ENCODE measurements around the gene ZNF776. TPM values are rescaled to one million over a fixed set of nuclear protein-coding genes. Genes with fewer than 3 reads are reported as not detected.
"Not testable (repeated sequence)": the region's sequence is repeated elsewhere in the genome, so short reads cannot be mapped to it uniquely, and the experiment has no call there.

The ZNF776 gene
- total RNA-seq, 1 experiment from 2014 or later: 6.6 TPM

DNA sequence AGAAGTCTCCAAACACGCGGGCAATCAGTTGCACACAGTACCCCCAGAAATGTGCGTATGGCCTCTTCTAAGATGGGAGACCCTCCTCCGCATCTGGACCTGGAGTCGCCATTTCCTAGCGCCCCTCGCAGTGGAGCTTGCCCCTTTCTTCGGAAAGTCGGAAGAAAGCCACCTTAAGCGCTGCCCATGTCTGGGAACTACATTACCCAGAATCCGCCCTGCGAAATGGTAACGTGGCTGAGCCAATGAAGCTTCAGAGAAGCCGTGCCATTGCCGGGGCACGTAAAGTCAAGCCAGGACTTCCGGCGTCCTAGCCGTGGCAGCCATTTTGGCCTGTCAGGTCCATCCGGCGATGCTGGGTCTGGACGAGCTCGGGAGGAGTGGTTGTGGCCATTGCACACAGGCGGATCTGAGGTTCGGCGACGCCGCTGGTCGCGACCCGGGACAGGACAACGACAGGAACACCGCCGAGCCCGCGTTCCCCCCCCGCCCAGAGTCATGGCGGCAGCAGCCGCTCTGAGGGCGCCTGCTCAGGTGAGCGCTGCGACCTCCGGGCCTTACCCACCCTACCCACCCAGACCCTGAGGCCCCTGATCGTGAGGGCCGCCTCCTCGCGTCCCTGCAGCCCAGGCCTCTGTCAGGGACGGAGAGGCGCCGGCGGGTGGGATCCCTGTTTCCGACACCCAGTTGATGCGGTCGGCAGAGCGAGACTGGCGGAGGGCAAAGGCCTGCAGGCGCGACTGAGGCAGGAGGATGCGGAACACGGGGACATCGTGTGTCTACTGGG, 22.9 kb downstream of the ZNF776 start, which contains the start of gene ZNF586:
Gene ZNF586, plus strand, starts transcription at position 332 of the 787 bp plus-strand sequence. Its CDS starts 167 bp downstream, at position 499.
- DNase-seq (ENCODE audit: low read depth, low spot score): peak; percentile 92
- in situ Hi-C loops (cut with HindIII; ENCODE audit: low pct_unique_long_range_greater_than_20kb, low sequenced_read_pairs): no loop called here

DNA sequence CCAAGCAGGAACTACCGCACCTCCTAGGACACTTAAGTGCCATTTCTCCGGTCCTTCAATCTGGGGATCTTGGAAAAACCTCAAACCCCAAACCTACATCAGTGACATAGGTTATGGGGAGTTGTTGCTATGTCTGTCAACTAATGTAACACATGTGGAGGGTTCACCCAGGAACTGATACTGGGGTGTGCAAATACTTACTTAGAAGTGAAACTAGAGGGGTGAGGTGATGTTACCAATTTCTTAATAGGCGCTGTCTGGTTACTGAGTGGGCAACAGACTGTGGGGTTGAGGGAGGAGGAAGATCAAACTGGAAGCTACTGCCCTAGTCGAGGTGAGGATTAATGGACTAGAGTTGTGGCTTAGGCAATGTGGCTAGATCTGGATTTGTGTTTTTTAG, 24.8 kb downstream of the ZNF776 start:
- in situ Hi-C loops (cut with HindIII; ENCODE audit: low pct_unique_long_range_greater_than_20kb, low sequenced_read_pairs): no loop called here

DNA sequence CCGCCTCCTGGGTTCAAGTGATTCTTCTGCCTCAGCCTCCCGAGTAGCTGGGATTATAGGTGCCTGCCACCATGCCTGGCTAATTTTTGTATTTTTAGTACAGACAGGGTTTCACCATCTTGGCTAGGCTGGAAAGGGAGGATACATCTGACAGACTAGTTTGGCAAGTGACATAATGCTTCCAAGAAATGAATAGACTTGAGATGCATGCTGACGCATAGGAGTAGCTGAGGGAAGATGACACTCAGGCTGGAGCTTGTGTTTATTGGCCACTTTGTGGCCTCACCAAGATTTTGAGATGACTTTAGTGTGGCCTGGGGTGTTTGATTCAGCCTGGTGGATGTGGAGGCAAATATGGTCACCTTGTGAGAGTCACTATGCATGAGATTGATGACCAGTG, 26.9 kb downstream of the ZNF776 start:
- DNase-seq (ENCODE audit: low read depth, low spot score): no peak
- in situ Hi-C loops (cut with HindIII; ENCODE audit: low pct_unique_long_range_greater_than_20kb, low sequenced_read_pairs): no loop called here

More for the DNA sequence above, 24.8 kb downstream of the ZNF776 start:
- DNase-seq (ENCODE audit: low read depth, low spot score): no peak

DNA sequence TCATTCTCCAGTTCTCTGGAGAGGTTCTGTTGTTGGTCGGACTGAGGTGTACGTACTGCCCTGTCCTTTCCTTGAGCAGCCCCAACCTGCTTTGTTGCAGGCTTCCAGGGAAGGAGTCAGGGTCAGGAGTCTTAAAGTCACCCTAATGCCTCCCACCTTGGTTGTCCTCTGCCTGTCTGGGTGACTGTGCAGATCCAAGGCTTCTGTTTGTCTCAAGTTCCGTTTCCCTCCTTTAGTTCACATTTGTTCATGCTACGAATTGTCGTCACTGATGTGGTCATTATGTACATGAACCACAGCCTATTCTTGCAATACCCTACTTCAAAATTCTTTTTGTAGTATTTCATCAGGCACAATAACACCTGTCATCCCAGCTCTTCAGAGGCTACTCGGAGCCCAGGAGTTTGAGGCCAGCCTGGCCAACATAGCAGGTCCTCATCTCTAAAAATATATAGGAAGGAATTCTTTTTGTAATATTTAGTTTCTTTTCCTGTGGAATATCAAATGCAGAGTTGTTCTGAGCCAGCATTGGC, 30.2 kb downstream of the ZNF776 start:
- in situ Hi-C loops (cut with HindIII; ENCODE audit: low pct_unique_long_range_greater_than_20kb, low sequenced_read_pairs): no loop called here
- no peak for DNase-seq (ENCODE audit: low read depth, low spot score)

DNA sequence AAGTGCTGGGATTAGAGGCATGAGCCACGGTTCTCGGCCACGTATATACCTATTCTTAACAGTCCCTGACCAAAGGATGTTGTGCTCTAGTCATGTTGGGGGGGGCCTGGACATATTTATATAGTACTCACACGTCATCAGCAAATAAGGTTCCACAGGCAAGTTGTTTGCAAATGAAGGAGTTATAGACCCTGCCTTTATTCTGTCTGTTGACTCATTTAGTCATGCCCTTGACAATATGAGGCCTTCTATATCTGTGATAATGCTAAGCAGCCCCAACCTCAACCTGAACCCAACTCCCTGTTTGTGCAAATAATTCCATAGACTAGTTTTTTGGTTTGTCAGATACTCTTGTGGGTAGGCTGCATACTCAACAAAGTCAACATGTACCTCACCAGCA, 31.7 kb downstream of the ZNF776 start:
- no peak for DNase-seq (ENCODE audit: low read depth, low spot score)
- in situ Hi-C loops (cut with HindIII; ENCODE audit: low pct_unique_long_range_greater_than_20kb, low sequenced_read_pairs): no loop called here

DNA sequence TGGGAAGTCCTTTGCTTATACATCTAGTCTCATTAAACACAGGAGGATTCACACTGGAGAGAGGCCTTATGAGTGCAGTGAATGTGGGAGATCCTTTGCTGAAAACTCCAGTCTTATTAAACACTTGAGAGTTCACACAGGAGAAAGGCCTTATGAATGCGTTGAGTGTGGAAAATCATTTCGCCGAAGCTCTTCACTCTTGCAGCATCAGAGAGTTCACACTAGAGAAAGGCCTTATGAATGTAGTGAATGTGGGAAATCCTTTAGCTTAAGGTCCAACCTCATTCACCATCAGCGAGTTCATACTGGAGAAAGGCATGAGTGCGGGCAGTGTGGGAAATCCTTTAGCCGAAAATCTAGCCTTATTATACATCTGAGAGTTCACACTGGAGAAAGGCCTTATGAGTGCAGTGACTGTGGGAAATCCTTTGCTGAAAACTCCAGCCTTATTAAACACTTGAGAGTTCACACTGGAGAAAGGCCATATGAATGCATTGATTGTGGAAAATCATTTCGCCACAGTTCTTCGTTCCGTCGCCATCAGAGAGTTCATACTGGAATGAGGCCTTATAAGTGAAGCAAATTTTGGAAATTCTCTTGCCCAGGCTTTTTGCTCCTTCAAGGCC, 32.7 kb downstream of the ZNF776 start:
- in situ Hi-C loops (cut with HindIII; ENCODE audit: low pct_unique_long_range_greater_than_20kb, low sequenced_read_pairs): no loop called here
- DNase-seq (ENCODE audit: low read depth, low spot score): no peak

DNA sequence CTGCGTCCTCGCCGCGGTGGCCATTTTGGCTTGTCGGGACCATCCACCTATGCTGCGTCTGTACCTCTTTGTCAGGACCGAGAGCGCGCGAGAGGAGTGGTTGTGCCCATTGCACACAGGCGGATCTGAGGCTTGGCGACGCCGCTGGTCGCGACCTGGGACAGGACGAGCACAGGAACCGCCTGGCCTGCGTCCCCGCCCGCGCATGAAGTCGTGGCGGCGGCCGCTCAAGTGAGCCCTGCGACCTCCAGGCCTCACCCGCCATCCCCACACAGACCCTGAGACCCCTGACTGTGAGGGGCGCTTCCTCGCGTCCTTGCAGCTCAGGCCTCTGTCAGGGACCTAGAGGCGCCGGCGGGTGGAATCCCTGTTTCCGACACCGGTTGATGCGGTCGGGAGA, 39.7 kb downstream of the ZNF776 start:
- no peak for DNase-seq (ENCODE audit: low read depth, low spot score)
- in situ Hi-C loops (cut with HindIII; ENCODE audit: low pct_unique_long_range_greater_than_20kb, low sequenced_read_pairs): no loop called here

DNA sequence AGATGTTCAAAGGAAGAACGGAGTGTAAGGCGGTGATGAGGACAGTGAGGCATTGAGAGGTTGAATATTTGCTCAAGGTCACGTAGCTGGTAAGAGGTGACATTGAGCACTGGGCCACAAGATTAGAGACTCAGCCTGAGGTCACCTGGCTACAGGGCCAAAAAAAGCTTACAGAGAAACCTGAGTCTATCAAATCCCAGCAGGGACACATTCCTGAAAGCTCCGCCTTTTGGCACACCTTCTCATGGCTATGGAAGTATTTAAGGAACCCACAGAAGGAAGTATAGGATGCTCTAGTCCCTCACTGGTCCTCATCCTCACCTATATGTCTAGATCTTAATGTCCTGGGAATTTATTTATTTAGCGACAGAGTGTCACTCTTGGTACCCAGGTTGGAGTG, 40.3 kb downstream of the ZNF776 start:
- in situ Hi-C loops (cut with HindIII; ENCODE audit: low pct_unique_long_range_greater_than_20kb, low sequenced_read_pairs): no loop called here
- DNase-seq (ENCODE audit: low read depth, low spot score): no peak

DNA sequence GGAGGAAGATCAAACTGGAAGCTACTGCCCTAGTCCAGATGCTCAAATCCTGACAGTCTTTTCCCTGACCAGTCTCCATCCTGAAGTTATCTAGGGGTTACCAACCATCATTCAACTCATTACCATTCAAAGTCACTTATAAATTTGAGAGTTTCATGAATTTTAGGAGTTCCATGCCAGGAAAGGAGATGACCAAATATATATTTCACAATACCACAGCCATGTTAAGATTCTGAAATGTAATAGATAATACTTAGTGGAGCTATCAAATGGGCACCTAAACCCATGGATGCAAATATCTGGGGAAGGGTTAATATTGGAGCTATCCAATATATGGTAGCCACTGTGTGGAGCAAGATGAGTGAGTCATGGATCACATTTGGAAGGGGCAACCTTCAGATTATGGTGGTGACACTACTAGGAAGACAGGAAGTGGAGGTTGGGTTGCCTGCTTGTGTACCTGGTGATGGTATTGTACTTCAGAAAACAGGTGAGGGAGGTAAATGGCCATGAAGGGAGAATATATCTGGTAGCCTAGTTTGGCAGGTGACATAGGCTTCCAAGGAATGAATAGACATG, 41.6 kb downstream of the ZNF776 start:
- DNase-seq (ENCODE audit: low read depth, low spot score): no peak
- in situ Hi-C loops (cut with HindIII; ENCODE audit: low pct_unique_long_range_greater_than_20kb, low sequenced_read_pairs): no loop called here

DNA sequence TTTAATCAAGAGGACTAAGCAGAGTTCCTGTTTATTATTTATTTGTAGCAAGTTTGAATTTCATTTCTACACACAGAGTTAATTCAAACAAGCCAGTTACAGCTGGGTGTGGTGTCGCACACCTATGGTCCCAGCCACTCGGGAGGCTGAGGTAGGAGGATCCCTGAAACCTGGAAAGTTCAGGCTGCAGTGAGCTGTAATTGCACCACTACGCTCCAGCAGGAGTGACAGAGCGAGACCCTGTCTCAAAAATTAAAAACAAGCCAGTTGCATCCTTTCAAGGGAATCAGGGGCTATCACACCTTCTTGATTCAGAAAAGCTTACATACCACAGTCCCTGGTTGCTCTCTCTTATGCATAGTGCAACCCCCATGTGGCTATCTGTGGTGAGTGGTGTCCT, 42.7 kb downstream of the ZNF776 start:
- no peak for DNase-seq (ENCODE audit: low read depth, low spot score)
- in situ Hi-C loops (cut with HindIII; ENCODE audit: low pct_unique_long_range_greater_than_20kb, low sequenced_read_pairs): no loop called here

DNA sequence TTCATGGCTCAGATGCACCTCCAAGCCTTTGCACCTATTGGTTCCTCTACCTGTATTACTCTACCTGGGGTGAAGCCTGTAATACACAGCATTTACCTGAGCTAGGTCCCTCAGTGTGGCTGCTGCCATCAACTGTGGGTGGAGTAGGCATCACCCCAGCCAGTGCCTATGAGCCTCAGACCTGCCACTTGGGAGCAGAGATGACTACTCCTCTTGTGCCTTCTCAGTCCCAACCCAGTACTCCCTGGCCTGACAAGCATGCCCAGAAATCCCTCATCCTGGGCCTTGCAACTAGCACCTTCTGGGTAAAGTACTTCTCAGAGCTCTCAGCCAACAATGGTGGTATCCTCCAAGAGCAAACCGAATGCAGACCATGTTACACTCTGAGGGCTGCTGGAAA, 50.0 kb downstream of the ZNF776 start:
- in situ Hi-C loops (cut with HindIII; ENCODE audit: low pct_unique_long_range_greater_than_20kb, low sequenced_read_pairs); DNase-seq (ENCODE audit: low read depth, low spot score): not testable (repeated sequence)

DNA sequence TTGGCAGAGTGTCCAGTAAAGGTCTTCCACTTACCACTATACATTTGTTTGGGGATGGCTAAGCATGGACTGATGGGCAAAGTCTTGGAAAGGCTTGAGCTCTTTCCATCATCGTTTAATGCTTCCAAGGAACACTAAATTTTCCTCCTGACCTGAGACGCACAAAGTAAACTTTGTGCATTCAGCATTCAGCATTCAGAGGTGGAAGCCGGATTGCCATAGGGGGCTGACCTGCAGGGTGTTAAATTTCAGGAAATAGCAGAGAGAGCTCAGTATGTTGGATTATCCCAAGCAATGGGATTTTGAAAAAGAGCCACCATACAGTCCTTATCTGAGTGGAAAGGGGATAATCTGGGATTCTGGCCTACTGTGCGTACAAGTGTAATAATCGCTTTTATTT, 54.1 kb downstream of the ZNF776 start:
- no peak for DNase-seq (ENCODE audit: low read depth, low spot score)
- in situ Hi-C loops (cut with HindIII; ENCODE audit: low pct_unique_long_range_greater_than_20kb, low sequenced_read_pairs): no loop called here

DNA sequence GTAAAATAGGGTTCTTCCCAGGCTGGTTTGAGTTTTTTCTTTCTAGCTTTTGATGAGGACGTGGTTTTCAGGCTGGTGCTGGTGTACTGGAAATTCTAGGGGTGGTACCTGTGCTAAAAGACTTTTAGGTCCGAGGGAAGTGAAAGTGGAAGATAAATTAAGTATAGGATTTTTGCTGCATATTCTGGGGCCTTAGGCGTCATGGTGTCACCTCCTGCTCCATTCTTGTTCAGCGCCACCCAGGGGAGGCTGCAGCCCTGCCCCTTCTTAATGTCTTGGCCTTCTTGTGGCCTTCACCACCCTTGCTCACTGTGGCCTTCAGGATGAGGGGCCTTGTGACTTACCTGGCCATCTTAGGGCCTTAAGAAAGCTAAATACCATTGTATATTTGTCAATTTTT, 55.7 kb downstream of the ZNF776 start:
- no peak for DNase-seq (ENCODE audit: low read depth, low spot score)
- in situ Hi-C loops (cut with HindIII; ENCODE audit: low pct_unique_long_range_greater_than_20kb, low sequenced_read_pairs): no loop called here

DNA sequence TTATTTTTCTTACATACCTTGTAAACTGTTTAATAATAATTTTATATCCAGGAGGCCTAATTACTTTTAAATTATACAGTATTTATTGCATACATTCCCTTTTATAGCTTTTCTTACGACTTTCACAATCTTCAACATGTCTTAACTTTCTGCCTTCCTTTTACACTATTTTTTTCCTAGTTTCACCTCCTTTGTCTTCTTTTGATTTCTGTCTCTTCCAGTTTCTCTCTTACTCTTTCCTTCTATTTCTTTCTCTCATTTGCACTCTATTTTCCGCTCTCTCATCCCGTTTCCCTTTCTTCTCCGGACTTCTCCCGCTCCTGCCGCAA, 56.6 kb downstream of the ZNF776 start:
- DNase-seq (ENCODE audit: low read depth, low spot score): no peak
- in situ Hi-C loops (cut with HindIII; ENCODE audit: low pct_unique_long_range_greater_than_20kb, low sequenced_read_pairs): no loop called here

DNA sequence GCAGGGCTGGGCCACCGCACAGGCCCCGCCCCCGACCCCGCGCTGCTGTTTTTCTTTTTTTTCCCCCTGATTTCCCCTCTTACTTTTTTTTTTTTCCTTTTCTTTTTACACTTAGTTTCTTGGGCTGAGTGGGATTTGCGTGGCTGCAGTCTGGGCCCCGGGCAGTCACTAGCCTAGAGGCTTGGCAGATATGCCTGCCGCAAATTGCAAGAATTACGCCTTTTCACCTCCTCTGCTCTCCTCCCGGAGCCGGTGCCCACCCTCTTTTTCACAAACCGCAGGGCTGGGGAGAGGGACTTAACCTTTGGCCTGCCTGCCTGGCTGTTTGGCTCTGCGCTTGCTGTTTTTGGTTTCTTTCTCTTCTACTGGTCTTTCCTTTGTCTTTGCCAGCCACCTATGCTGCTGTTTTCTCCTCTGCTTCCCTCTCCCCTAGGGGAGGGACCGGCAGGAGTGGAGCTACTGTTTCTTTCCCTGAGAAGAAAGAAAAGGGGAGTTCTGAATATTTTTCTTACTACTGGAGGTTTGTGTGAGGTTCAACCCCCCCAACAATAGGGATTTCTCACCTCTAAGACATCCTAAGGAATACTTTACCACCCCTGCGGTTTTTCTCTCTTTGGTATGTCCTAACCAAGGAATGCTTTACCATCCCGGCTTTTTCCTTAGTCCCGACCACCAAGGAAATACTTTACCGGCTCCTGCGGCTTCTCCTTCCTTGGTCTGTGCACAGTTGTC, 57.1 kb downstream of the ZNF776 start:
- no peak for DNase-seq (ENCODE audit: low read depth, low spot score)
- in situ Hi-C loops (cut with HindIII; ENCODE audit: low pct_unique_long_range_greater_than_20kb, low sequenced_read_pairs): no loop called here

DNA sequence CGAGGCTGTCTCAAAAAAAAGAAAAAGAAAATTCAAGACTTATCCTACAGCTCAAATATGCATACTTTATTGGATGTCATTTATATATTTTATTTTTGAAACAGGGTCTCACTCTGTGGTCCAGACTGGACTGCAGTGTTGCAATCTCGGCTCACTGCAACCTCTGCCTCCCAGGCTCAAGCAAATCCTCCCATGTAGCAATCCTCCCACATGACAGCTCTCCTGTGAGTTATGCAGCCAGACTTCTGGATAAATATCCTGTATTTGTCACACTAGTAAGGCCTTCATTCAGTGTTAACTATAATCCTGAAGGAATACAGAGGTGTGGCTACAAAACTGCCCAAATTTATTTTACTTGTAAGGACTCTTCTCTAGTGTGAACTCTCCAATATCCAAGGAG, 60.9 kb downstream of the ZNF776 start:
- DNase-seq (ENCODE audit: low read depth, low spot score): no peak
- in situ Hi-C loops (cut with HindIII; ENCODE audit: low pct_unique_long_range_greater_than_20kb, low sequenced_read_pairs): no loop called here

Measured in SK-MEL-5 (cell line).